Caco-2 (cell line): ENCODE results near the gene SLC6A18. TPM values are rescaled to one million over a fixed set of nuclear protein-coding genes. Genes with fewer than 3 reads are reported as not detected.

ENCODE experiments used
- BruUV-seq: library from RNA; stranded (reverse); fragments of 400-500 nt; replicated peaks from 2 replicates; lab custom pipeline; 2021; lab: Mats Ljungman, UMichigan
- CTCF ChIA-PET: fragments of 300-600 bp; sonication (Branson Sonifier 250); formaldehyde crosslinking; loops from one replicate; lab custom pipeline; 2022; ENCODE audit warnings: antibody characterized with exemption; lab: Charles Lee
- POLR2A ChIA-PET: fragments of 300-600 bp; sonication (Branson Sonifier 250); formaldehyde crosslinking; loops from one replicate; lab custom pipeline; 2022; ENCODE audit warnings: antibody characterized with exemption; lab: Charles Lee
- DNase-seq, 2 experiments: peaks; one replicate each; pipeline versions ENCODE4 v3.0.0 to v3.0.0-alpha.2; 2020 to 2022
- H3K27me3 ChIP-seq: replicated peaks from 2 replicates; pipeline ENCODE4 v1.6.0; 2011; ENCODE audit warnings: low read length; ENCODE audit not compliant: control insufficient read depth, insufficient read depth
- H3K36me3 ChIP-seq: 2 replicates; pipeline ENCODE4 v1.5.1; 2011; ENCODE audit warnings: low read length; ENCODE audit not compliant: control insufficient read depth, insufficient read depth
- H3K4me1 ChIP-seq: fragments of 250-450 bp; sonication (Bioruptor Pico); 2 replicates; pipeline ENCODE4 v1.5.1; 2020; ENCODE audit warnings: mild to moderate bottlenecking
- H3K4me3 ChIP-seq: 2 replicates; pipeline ENCODE4 v1.5.1; 2011; ENCODE audit warnings: low read depth, mild to moderate bottlenecking, control low read depth, low read length
- H3K9me3 ChIP-seq: fragments of 250-450 bp; sonication (Bioruptor Pico); 2 replicates; pipeline ENCODE4 v1.5.1; 2020; ENCODE audit warnings: mild to moderate bottlenecking, moderate library complexity
- H3K27ac Mint-ChIP-seq: one replicate; pipeline ENCODE4 v1.8.0; 2022; ENCODE audit warnings: mixed read lengths; ENCODE audit not compliant: unreplicated experiment
- H3K27me3 Mint-ChIP-seq: one replicate; pipeline ENCODE4 v1.8.0; 2022; ENCODE audit warnings: mixed read lengths; ENCODE audit not compliant: insufficient read depth, unreplicated experiment
- H3K36me3 Mint-ChIP-seq: one replicate; pipeline ENCODE4 v1.8.0; 2022; ENCODE audit warnings: mild to moderate bottlenecking, mixed read lengths; ENCODE audit not compliant: insufficient read depth, unreplicated experiment
- H3K4me1 Mint-ChIP-seq: one replicate; pipeline ENCODE4 v1.8.0; 2022; ENCODE audit warnings: low read depth, mixed read lengths; ENCODE audit not compliant: unreplicated experiment
- H3K4me3 Mint-ChIP-seq: one replicate; pipeline ENCODE4 v1.8.0; 2022; ENCODE audit warnings: mild to moderate bottlenecking, moderate library complexity, mixed read lengths; ENCODE audit not compliant: unreplicated experiment
- H3K9me3 Mint-ChIP-seq: one replicate; pipeline ENCODE4 v1.8.0; 2022; ENCODE audit warnings: mixed read lengths; ENCODE audit not compliant: unreplicated experiment
- CTCF ChIP-seq, 2 experiments: fragments of 200-600 bp in 1 of 2; IDR thresholded peaks; 1 replicate in 1 of 2; 2 replicates in 1 of 2; pipeline versions ENCODE4 v1.5.1 to v1.8.0; 2011 to 2022; ENCODE audit warnings: antibody characterized with exemption in 1 of 2, control low read depth in 1 of 2, inconsistent platforms in 1 of 2, low read depth in 1 of 2, low read length in 1 of 2, mild to moderate bottlenecking in 1 of 2, moderate library complexity in 1 of 2; ENCODE audit not compliant: insufficient read depth in 1 of 2, severe bottlenecking in 1 of 2, unreplicated experiment in 1 of 2
- intact Hi-C: fragments of 100-400 bp; cut with micrococcal nuclease; formaldehyde crosslinking; loops from one replicate; pipeline ENCODE4 v1.10.0; 2022; ENCODE audit not compliant: unreplicated experiment
- total RNA-seq: library from RNA; stranded (reverse); gene quantifications from 2 replicates; pipeline ENCODE4 v1.2.3, GENCODE V29; 2022

SLC6A18 gene
- total RNA-seq, 1 experiment from 2014 or later, result not detected

GRCh38 chr5:1196562-1196961 is 28.6 kb upstream of the SLC6A18 start:
- CTCF ChIA-PET, result no interaction called here
- intact Hi-C loops, result no loop called here

GRCh38 chr5:1197876-1198666 is 27.1 kb upstream of the SLC6A18 start:
- POLR2A ChIA-PET, result interaction anchor here (0.5 kb wide), 1 partner anchor 79 kb away, joined by 5 read pairs; no protein-coding TSS in a partner anchor
- no TSS peak for BruUV-seq
- Mint-ChIP-seq H3K36me3 (no peaks in the 10 kb centered on the region), H3K27me3 (no peaks in the 10 kb centered on the region), H3K4me1 (no peaks in the 10 kb centered on the region), H3K4me3 (no peak overlapping the region), H3K27ac (no peak overlapping the region), H3K9me3 (no peaks in the 10 kb centered on the region)
- H3K9me3 ChIP-seq, result no peaks in the 10 kb centered on the region
- intact Hi-C loops, result no loop called here
- peaks cover 48% of the 10 kb centered on the region for H3K4me1 ChIP-seq
- H3K36me3 ChIP-seq, result no peaks in the 10 kb centered on the region
- H3K27me3 ChIP-seq, result no peaks in the 10 kb centered on the region
- TF ChIP-seq CTCF (IDR thresholded peaks at IDR 0.05; ENCODE audit: insufficient read depth in 1 of 2, low read depth in 1 of 2, low read length in 1 of 2, severe bottlenecking in 1 of 2, unreplicated experiment in 1 of 2), result no peak
- DNase-seq, result no peak
- no peak overlapping the region for H3K4me3 ChIP-seq
- CTCF ChIA-PET, result no interaction called here

More at GRCh38 chr5:1196562-1196961, 28.6 kb upstream of the SLC6A18 start:
- no TSS peak for BruUV-seq
- POLR2A ChIA-PET, result no interaction called here
- H3K4me1 ChIP-seq, result peaks cover 34% of the 10 kb centered on the region
- H3K36me3 ChIP-seq, result no peaks in the 10 kb centered on the region
- no peak for TF ChIP-seq CTCF (IDR thresholded peaks at IDR 0.05; ENCODE audit: insufficient read depth in 1 of 2, low read depth in 1 of 2, low read length in 1 of 2, severe bottlenecking in 1 of 2, unreplicated experiment in 1 of 2)
- H3K36me3 Mint-ChIP-seq, result no peaks in the 10 kb centered on the region
- no peaks in the 10 kb centered on the region; the same call in 1 of the 2 replicates for H3K27me3 ChIP-seq
- no peaks in the 10 kb centered on the region for H3K4me1 Mint-ChIP-seq
- H3K4me3 Mint-ChIP-seq, result no peak overlapping the region
- H3K27ac Mint-ChIP-seq, result no peak overlapping the region
- H3K9me3 ChIP-seq, result no peaks in the 10 kb centered on the region
- no peaks in the 10 kb centered on the region for H3K9me3 Mint-ChIP-seq
- no peak for DNase-seq
- H3K27me3 Mint-ChIP-seq, result no peaks in the 10 kb centered on the region
- H3K4me3 ChIP-seq, result no peak overlapping the region

GRCh38 chr5:1199340-1199648 is 25.9 kb upstream of the SLC6A18 start:
- no TSS peak for BruUV-seq
- H3K4me1 ChIP-seq, result peaks cover 54% of the 10 kb centered on the region
- H3K4me1 Mint-ChIP-seq, result no peaks in the 10 kb centered on the region

More at GRCh38 chr5:1199340-1199648, 25.9 kb upstream of the SLC6A18 start:
- intact Hi-C loops, result no loop called here
- Mint-ChIP-seq H3K27me3 (no peaks in the 10 kb centered on the region), H3K9me3 (no peaks in the 10 kb centered on the region), H3K4me3 (no peak overlapping the region), H3K27ac (no peak overlapping the region), H3K36me3 (no peaks in the 10 kb centered on the region)
- H3K9me3 ChIP-seq, result no peaks in the 10 kb centered on the region
- TF ChIP-seq CTCF (IDR thresholded peaks at IDR 0.05; ENCODE audit: insufficient read depth in 1 of 2, low read depth in 1 of 2, low read length in 1 of 2, severe bottlenecking in 1 of 2, unreplicated experiment in 1 of 2), result no peak
- H3K4me3 ChIP-seq, result no peak overlapping the region
- no peaks in the 10 kb centered on the region for H3K36me3 ChIP-seq
- ChIA-PET CTCF (no interaction called here), POLR2A (no interaction called here)
- DNase-seq, result no peak
- no peaks in the 10 kb centered on the region for H3K27me3 ChIP-seq
